ENCODE data around the gene MPHOSPH6.
"Not testable (repeated sequence)": the region's sequence is repeated elsewhere in the genome, so short reads cannot be mapped to it uniquely, and the experiment has no call there.

Gene MPHOSPH6

DNA sequence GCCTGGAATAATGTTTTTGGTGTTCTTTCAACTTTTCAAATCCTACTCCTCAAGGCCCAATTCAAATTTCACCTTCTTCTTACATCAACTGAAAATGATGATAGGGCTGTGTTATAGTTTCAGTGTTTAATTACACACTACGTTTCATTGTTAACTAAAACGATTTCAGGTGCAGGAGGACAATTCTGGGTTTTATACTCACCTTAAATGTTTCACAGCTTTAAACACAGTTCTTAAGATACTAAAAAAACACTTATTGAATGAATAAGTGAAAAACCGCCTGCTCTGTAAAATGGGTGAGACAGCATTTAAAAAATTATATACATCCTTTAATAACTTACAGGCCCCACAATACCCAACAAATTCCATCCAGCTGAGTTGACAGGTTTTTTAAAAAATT is 6.2 kb upstream of the MPHOSPH6 start:
- DNase-seq (ENCODE audit: low read depth in 2 of 3, low spot score in 1 of 3): no peak

DNA sequence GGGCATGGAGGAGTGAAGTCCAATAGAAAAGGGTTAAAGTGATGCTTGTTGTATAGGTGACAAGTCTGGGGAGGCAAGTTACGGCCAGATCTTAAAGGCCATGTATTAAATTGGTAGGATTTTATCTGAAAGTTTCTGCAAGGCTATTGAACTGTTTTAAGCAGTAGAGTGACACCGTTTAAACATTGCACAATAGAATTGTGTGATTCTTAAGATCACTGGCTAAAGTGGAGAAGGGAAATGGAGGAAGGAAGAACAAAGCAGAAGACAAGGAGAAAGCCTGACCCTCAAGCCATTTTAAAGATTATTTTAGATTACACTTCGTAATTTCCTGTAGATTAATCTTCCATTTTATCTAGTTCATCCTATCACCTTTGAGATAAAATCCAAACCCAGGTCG is 5.6 kb upstream of the MPHOSPH6 start:
- no peak for DNase-seq (ENCODE audit: low read depth in 2 of 3, low spot score in 1 of 3)

DNA sequence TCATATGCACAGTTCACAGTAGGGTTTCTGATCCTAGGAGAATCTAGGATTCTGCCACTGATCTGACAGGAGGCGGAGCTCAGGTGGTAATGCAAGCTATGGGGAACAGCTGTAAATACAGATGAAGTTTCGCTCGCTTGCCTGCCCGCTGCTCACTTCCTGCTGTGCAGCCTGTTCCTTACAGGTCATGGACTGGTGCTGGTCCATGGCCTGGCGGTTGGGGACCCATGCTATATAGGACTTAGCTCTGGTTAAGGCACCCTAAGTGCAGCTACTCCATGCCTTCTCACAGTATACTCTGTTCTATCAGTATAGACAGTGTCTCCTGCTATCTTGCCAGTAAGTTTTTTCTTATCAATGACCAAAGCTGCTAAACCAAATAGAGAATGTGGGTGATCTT is 2.4 kb downstream of the MPHOSPH6 start:
- no peak for DNase-seq (ENCODE audit: low read depth in 2 of 3, low spot score in 1 of 3)

DNA sequence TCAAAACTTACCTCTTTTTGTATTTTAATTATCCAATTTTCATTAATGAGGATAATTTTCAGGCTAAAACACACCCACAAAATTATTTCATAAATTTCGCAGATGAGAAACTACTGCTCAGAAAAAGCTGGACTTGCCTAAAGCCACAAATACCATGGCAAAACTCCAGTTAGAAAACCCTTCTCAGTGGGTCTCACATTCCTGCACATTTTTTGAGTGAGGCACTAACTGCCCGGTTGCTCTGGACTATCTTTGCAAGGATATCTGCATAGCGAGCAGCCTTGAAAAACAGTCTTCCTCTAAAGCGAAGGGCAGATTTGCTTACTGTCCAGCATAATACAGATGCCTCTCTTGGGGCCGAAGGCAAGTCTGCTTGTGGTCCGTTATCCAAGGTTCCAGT is 9.8 kb downstream of the MPHOSPH6 start:
- no peak for DNase-seq (ENCODE audit: low read depth in 2 of 3, low spot score in 1 of 3)

DNA sequence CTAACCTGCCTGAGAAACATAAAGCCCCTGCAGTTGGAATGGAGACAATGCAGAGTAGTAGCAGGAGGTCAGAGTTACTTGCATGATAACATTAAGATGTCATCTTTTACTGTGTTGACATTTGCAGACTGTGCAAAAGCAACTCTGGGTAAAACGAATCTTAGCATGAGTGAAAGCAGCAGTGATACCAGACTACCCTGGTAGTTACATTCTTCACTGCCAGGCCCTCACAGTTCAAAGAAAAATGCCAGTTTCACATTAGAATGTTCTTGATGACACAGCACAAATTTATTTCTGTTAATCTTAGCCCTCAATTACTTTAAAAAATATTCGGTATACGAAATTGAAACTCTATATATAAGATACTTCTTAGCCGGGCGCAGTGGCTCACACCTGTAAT is 12.2 kb downstream of the MPHOSPH6 start:
- DNase-seq (ENCODE audit: low read depth in 2 of 3, low spot score in 1 of 3): no peak

DNA sequence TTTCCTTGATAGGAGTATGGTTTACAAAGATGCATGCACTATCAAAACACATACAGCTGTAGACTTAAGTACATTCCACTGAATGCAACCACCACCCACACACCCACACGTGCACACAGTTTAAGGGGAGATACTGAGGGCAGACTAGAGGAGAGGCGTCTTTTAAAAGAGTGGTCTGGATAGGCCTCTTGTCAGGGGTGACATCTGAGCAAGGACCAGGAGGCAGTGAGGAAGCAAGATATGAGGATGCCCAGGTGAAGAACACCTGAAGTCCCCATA is 12.6 kb downstream of the MPHOSPH6 start:
- DNase-seq (ENCODE audit: low read depth in 2 of 3, low spot score in 1 of 3): no peak

DNA sequence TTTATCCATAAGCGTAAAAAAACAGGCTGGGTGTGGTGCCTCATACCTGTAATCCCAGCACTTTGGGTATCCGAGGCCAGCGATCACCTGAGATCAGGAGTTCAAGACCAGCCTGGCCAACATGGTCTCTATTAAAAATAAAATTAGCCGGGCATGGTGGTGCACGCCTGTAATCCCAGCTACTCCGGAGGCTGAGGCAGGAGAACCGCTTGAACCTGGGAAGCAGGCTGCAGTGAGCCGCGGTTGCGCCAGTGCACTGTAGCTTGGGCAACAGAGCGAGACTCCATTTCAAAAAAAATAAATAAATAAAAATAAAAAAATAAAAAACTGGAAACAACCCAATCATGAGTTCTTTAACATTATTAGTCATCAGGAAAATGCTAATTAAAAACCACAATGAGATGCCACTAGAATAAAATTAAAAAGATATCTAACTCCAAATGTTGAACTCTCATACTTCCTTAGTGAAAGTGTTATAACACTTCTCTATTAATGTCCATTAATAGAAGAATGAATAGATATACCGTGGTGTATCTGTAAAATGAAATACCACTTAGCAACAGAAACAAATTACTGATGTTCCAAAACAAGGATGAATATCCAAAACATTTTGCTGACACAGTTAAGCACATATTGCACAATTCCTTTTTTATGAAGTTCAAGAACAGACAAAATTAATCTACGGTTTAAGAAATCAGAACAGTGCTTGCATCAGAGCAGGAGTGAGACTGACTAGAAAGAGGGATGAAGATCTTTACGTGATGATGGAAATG is 13.1 kb downstream of the MPHOSPH6 start:
- DNase-seq (ENCODE audit: low read depth in 2 of 3, low spot score in 1 of 3): no peak

DNA sequence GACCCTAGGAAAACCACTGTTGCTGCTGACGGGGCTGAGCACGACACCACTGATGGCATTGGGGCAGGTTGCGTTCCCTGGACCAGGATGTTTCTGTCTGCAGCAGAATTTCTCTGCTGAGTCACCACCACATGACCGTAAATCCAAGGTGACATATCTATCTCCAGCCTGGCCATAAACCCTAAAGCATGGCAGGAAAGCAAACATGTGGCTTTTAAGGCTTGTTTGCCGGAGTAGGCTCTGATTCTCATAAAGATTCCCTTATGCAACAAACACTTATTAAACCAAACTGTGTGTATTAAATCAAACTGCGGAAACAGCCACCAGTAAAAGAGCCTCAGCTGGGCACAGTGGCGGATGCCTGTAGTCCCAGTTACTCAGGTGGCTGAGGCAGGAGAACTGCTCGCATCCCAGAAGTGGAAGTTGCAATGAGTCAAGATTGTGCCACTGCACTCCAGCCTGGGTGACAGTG is 17.3 kb downstream of the MPHOSPH6 start:
- no peak for DNase-seq (ENCODE audit: low read depth in 2 of 3, low spot score in 1 of 3)

DNA sequence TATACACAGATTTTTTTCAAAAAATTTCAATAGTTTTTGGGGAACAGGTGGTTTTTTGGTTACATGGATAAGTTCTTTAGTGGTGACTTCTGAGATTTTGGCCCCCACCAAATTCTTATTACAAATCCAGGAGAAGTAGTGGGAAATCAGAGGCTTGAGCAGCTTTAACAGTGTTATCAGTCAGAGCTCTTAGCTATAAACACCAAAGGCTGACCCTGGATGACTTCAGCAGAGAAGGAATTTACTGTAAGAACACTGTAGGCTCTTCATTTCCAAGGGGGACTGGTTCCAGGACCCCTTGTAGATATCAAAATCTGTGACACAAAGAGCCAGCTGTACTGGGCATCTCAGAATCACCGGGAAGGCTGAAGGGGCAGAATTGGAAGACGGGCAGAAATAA is 17.8 kb downstream of the MPHOSPH6 start:
- DNase-seq (ENCODE audit: low read depth in 2 of 3, low spot score in 1 of 3): no peak

DNA sequence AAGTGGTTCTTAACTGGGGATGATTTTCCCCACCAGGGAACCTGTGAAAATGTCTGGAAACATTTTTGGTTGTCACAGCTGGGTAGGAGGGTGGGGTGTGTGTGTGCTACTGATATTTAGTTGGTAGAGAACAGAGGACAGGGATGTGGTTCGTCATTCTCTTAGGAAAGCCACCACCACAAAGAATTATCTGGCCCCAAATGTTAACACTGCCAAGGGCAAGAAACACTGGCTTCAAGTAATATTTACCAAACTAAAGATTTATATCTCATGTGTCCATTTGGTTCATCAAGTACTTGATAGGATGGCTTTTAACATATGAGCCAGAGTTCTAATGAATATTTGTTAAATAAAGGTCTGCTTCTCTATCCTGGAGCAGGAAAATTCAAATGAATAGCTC is 19.5 kb downstream of the MPHOSPH6 start:
- no peak for DNase-seq (ENCODE audit: low read depth in 2 of 3, low spot score in 1 of 3)

DNA sequence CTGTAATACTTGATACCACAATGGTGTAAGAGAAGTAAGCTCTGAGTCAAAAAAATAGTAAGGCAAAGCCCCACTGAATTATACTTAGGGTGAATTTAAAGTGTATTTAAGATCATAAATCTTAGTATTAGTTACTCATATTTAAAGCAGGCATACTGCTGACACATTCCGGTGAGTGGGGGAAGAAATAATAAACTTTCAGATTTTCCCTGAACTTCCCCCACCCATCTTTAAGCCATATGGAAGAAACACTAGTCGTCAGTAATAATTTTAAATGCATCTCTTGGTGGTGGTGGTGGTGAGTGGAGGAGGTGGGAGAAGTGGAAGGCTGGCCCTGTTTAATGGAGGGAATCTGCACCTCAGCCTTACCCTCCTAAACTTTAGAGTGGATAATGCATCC is 20.5 kb downstream of the MPHOSPH6 start:
- DNase-seq (ENCODE audit: low read depth in 2 of 3, low spot score in 1 of 3): no peak

DNA sequence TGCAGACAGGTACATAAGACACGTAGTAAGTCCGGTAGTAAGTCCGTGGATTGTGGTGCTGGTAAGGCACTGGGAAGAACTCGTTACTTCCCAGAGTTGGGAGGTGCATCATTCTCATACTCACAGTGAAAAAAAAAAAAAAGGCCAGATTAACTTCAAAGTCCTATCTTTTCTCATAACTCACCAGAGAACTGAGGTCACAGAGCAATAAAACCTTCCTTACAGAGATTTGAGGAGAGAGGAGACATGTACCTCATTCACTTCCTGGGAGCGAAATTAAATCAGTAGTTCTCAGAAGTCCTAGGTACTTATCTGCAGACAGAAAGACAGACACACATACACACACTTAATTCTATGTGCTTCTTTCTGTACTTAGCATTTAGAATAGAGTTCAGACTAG is 22.5 kb downstream of the MPHOSPH6 start:
- no peak for DNase-seq (ENCODE audit: low read depth in 2 of 3, low spot score in 1 of 3)

DNA sequence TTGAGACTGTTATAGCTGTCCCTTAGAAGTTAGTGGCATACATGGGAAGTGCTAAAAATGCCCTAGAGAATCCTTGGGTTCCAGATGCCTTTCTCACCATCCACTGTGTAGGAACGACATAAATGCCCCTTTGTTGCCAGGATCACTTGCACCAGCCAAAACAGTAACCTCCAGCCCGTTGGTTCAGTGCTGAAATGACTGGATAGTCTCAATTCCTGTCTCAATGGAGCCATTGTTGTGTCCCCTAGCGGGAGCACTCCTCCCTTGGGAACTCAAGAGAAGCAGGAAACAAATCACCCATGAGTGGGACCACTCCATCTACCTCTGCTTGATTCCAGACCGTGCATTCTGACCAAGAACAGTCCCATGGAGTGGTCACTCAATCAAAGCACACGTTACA is 23.1 kb downstream of the MPHOSPH6 start:
- DNase-seq (ENCODE audit: low read depth in 2 of 3, low spot score in 1 of 3): no peak

DNA sequence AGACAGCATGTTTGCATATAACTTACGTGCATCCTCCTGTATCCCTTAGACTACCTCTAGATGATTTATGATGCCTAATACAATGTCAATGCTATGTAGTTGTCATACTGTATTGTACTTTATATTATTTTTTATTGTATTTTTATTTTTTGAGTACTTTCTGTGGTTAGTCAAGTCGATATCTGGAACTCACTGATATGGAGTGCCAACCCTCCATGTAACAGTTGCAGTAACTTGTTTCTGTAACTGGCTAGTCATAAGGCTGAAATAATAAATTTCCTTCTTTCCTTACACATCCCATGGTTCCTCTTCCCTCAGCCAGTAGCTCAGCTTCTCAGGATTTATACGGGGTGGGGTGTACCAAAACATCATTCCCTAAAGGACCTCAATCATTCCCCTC is 23.5 kb downstream of the MPHOSPH6 start:
- no peak for DNase-seq (ENCODE audit: low read depth in 2 of 3, low spot score in 1 of 3)

DNA sequence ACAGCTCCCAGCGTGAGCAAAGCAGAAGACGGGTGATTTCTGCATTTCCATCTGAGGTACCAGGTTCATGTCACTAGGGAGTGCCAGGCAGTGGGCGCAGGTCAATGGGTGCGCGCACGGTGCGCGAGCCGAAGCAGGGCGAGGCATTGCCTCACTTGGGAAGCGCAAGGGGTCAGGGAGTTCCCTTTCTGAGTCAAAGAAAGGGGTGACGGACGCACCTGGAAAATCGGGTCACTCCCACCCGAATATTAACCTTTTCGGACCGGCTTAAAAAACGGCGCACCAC is 30.8 kb downstream of the MPHOSPH6 start:
- not testable (repeated sequence) for DNase-seq (ENCODE audit: low read depth in 2 of 3, low spot score in 1 of 3)

DNA sequence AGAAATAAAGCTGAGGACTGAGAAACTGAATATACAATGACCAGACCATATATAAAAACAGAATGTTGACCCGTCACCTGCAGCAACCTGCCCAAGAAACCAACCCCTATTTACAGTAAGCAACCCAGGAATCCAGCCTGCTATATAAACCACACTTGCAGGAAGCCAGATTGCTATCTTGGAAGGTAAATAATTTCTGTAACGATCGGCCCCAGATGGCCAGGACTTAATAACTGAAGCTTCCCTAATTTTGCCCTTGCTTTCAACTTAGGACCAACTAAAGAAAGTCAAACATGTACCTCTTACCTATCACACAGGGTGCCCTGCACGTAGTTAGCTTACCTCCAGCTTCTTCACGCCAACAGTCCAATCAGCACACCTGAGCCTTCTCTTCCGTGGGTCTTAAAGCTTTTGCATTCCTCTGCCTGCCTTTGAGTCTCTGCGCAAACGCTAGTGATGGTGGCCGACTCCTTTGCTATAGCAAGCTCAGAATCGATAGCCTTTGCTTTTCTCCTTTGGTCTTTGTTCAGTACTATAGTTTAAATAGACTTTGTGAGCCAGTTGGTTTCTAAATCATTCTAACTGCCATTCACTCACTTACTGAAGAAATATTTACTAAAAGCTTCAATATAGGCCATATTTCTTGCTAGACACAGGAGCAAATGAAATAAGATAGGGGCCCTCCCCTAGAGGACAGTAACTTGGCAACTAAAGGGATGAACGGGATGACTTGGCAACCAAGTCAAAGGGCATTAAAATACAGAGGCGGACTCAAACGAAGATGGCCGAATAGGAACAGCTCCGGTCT is 31.3 kb downstream of the MPHOSPH6 start:
- DNase-seq (ENCODE audit: low read depth in 2 of 3, low spot score in 1 of 3): no peak

DNA sequence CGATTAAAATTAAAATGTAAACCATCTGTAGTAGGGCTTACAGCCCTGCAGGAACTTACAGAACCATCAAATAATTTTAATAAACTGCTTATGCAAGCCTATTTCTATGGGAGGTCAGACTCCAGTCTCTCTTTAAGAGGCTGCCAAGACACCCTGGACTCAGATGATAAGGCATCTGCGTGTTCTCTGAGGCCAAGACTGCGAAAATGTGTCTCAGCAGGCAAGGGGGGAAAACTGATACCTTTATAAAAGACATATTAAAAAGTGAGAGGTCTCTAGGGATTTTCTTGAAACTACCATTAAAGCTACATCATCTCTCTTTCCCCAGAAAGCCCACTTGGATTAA is 32.2 kb downstream of the MPHOSPH6 start:
- DNase-seq (ENCODE audit: low read depth in 2 of 3, low spot score in 1 of 3): no peak

DNA sequence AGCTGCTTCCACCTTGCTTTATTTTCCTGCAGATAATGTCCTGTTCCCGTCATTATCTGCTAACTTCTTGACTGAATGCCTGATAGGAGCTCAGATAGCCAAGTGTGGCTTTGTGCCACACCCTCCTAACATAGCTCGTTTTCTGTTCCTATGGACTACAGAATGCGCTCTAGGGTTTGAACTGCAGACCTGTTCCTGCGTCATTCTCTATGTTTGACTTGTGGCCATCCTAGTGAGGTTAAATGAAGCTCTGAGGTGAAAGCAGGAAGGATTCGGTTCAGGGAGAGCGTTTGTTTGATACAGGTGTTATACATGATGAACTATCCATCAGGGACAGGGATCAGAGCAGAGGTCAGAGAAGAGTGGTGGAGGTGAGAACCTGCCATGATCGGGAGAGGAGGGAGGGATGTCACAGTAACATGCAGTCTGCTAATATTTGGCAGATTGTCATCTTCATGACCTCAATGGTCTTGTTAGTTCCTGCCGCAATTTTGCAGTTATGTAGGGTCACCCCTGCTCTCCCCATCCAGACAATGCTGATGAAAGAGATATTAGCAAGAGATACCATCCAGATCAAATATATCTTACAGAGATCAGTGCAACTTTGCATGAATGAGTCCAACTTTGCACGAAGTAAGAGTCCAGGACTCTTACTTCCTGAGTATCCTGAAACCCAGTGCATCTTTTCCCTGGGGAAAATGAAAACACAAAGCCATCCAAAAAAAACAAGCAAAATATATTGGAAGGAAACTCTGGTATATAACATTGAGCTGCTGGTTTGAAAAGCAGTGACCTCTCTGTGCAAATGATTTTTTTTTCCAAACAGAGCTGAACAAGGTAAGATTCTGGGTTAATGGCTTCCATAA is 32.8 kb downstream of the MPHOSPH6 start:
- DNase-seq (ENCODE audit: low read depth in 2 of 3, low spot score in 1 of 3): no peak

DNA sequence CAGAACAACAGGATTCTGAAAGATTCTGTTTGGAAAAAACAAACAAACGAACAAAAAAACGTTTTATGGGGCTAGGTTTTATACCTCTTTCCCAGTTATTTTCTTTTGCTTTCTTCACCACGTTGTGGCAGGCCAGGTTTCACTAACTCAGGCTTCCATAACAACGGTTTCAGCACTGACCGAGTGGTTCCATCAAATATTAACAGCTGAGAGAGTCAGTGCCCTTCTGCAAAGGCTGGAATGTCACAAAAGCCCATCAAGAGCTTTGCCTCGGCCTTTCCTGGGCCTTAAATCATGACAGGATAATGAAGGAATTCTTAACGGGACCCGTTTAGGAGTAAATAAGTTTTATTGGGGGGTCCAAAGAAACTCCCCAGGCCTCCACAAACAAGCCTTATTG is 34.2 kb downstream of the MPHOSPH6 start:
- no peak for DNase-seq (ENCODE audit: low read depth in 2 of 3, low spot score in 1 of 3)

DNA sequence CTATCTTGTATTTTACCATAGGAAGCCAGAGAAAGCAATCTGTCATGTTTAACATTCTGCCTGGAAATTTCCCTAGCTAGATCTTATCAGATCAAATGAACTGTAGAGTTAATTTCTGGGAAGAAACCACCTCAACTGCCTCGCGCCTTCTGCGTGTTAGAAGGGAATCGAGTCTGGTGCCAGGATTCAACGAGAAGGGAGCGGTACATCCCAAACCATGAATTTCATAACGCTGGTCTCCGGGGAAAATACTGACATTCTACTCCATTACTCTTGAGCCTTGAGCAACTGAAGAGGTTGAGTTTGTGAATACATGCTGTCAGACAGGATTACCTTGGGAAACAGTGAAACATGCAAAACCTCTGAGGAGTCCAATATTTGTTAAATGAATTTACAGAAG is 35.2 kb downstream of the MPHOSPH6 start:
- no peak for DNase-seq (ENCODE audit: low read depth in 2 of 3, low spot score in 1 of 3)

DNA sequence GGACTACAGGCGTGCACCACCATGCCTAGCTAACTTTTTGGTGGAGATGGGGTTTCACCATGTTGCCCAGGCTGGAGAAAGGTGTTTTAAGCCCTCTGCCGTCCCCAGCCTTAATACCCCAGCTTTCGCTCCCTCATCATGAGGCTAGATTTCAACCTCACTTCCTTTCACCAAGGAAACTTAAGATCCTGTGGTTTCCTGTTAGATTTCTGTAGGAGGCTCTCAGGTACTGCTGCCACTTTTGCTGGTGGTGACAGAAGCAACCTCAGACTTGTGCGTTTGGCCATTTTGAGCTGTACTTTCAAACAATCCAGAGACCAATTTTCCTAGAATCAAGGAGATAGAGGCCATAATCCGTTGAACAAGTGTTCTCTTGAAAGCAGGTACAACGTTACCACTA is 36.2 kb downstream of the MPHOSPH6 start:
- DNase-seq (ENCODE audit: low read depth in 2 of 3, low spot score in 1 of 3): no peak

DNA sequence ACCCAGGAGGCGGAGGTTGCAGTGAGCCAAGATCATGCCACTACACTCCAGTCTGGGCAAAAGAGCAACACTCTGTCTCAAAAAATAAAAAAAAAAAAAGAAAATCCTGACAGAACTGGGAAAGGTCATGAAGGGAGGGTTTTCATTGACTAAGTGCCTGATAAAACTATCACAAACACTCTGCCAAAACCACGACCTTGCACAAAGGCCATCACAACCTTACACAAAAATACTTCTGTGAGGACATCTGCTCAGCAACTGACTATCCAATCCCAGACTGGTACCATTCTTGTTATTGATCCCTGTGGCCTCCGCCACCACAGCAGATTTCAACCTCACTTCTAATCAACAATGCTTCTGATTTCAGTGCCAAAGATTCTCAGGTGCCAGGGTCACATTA is 40.1 kb downstream of the MPHOSPH6 start:
- DNase-seq (ENCODE audit: low read depth in 2 of 3, low spot score in 1 of 3): no peak
